Prostate gland (tissue), 2 donors: ENCODE data around the gene LARP4B. TPM values are rescaled to one million over a fixed set of nuclear protein-coding genes. Genes with fewer than 3 reads are reported as not detected.

Source experiments
- DNase-seq: peaks from one replicate; pipeline ENCODE4 v3.0.0-alpha.2; 2019; ENCODE audit warnings: low spot score
- H3K27ac ChIP-seq, 2 donors: fragments of 200-600 bp; sonication (generic); 2 replicates each; pipeline ENCODE4 v1.5.1; 2017 to 2019
- H3K27me3 ChIP-seq: fragments of 200-600 bp; sonication (generic); replicated peaks from 2 replicates; pipeline ENCODE4 v1.5.1; 2019; ENCODE audit not compliant: insufficient read depth
- H3K36me3 ChIP-seq, 2 donors: fragments of 200-600 bp; sonication (generic); 1 replicate in 1 of 2; 2 replicates in 1 of 2; pipeline versions ENCODE4 v1.5.1 to v1.8.1; 2017 to 2019
- H3K4me1 ChIP-seq: fragments of 200-600 bp; sonication (generic); replicated peaks from 2 replicates; pipeline ENCODE4 v1.5.1; 2019
- H3K4me3 ChIP-seq, 2 donors: fragments of 200-600 bp; sonication (generic); 2 replicates each; pipeline ENCODE4 v1.5.1; 2017 to 2019
- H3K9me3 ChIP-seq: fragments of 200-600 bp; sonication (generic); 2 replicates; pipeline ENCODE4 v1.5.1; 2017
- POLR2A ChIP-seq: fragments of 450-650 bp; IDR thresholded peaks from one replicate; pipeline ENCODE4 v1.6.1; 2016; ENCODE audit warnings: antibody characterized with exemption, mild to moderate bottlenecking
- POLR2AphosphoS5 ChIP-seq: sonication (generic); formaldehyde crosslinking; IDR thresholded peaks from one replicate; pipeline ENCODE4 v1.6.1; 2017; ENCODE audit warnings: antibody characterized with exemption
- WGBS: methylation state at CpG from one replicate; pipeline ENCODE4 v1.1.5; 2018; 5-methylcytosine and 5-hydroxymethylcytosine counted together
- intact Hi-C: fragments of 100-400 bp; cut with DNase I; formaldehyde crosslinking; loops from one replicate; pipeline ENCODE4 v1.14.2; 2022
- total RNA-seq, 2 donors: library from RNA; depleted of rRNA; stranded (reverse); fragments of >200 nt; gene quantifications; one replicate each; pipeline ENCODE4 v1.1.0, GENCODE V29; 2016
- TF ChIP-seq, protein P1 (sequence below), 4 experiments: fragments of 200-600 bp in 2 of 4; fragments of 450-650 bp in 2 of 4; sonication (generic) in 2 of 4; IDR thresholded peaks; 1 replicate in 3 of 4; 2 replicates in 1 of 4; pipeline ENCODE4 v1.5.1; 2016 to 2019; ENCODE audit warnings: antibody characterized with exemption in 4 of 4, mild to moderate bottlenecking in 2 of 4, moderate library complexity in 2 of 4

The LARP4B gene
- total RNA-seq, 2 donors from 2014 or later, result 51.9 to 95.4 TPM

DNA sequence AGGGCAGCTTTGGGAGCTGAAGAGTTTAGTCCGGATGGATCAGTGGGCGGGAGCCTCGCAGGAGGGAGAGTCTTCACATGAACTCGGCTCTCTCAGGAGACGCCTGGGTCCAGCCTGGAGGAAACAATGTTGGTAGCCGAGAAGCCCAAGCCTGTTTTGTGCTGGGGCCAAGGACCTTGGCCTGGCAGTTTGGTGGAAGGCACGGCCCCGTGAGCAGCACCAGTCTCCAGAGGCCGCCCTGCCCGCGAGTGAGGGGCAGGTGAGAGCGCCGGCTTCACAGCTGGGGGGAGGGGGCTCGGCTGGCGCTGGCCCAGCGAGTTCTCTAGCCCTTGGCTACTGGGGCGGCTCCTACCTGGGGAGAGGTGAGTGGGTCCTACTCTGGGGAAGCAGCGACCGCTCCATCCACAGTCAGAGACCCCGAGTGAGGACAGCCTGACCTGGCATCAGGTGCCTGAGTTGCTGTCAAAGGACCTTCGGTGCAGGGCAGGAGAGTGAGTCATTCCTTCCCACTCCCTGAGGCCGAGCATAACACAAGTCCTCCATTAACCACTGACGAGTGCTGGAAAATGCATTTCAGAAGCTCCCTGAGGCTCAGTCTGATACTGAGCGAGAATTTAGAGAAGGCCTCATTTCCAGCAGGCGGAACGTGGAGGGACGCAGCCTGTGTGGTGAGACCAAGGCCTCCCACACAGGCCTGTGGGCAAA lies 152.7 kb downstream of the LARP4B start:
- intact Hi-C loops, result no loop called here
- Histone ChIP-seq H3K27me3 (no peaks in the 10 kb centered on the region), H3K4me3 (no peak overlapping the region), H3K27ac (no peak overlapping the region), H3K4me1 (no peaks in the 10 kb centered on the region), H3K36me3 (no peaks in the 10 kb centered on the region), H3K9me3 (no peaks in the 10 kb centered on the region)
- no peak for DNase-seq
- WGBS, result 84% methylated on average over 27 of the region's 27 CpGs
- TF ChIP-seq POLR2A, result no peak
- TF ChIP-seq, protein P1, sequence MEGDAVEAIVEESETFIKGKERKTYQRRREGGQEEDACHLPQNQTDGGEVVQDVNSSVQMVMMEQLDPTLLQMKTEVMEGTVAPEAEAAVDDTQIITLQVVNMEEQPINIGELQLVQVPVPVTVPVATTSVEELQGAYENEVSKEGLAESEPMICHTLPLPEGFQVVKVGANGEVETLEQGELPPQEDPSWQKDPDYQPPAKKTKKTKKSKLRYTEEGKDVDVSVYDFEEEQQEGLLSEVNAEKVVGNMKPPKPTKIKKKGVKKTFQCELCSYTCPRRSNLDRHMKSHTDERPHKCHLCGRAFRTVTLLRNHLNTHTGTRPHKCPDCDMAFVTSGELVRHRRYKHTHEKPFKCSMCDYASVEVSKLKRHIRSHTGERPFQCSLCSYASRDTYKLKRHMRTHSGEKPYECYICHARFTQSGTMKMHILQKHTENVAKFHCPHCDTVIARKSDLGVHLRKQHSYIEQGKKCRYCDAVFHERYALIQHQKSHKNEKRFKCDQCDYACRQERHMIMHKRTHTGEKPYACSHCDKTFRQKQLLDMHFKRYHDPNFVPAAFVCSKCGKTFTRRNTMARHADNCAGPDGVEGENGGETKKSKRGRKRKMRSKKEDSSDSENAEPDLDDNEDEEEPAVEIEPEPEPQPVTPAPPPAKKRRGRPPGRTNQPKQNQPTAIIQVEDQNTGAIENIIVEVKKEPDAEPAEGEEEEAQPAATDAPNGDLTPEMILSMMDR (IDR thresholded peaks at IDR 0.05), result no peak
- no peak for TF ChIP-seq POLR2AphosphoS5

DNA sequence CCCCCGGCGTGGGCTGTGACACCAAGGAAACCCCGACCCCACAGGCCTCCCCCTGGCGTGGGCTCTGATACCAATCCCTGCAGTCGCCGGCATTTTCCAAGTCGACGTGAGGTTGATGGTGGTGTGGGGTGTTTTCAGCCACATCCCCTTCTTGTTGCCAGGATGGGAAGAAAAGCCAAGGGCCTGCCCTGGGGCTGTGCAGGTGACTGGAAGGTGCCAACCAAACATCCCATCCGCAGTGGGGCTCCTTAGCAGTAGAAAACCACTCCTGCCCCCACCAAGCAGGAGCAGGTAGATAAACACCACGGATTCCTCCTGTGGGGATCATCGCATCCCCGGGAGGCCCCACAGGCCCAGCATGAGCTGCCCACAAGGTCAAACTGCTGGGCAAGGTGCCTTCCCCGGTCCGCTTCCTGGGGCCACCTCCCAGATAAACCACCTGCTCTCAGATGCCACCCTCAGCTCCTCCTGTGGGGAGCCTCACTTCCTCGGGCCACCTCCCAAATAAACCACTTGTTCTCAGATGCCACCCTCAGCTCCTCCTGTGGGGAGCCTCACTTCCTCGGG lies 153.5 kb downstream of the LARP4B start:
- Histone ChIP-seq H3K4me3 (no peak overlapping the region), H3K9me3 (no peaks in the 10 kb centered on the region), H3K4me1 (no peaks in the 10 kb centered on the region), H3K27me3 (no peaks in the 10 kb centered on the region), H3K36me3 (no peaks in the 10 kb centered on the region), H3K27ac (no peak overlapping the region)
- intact Hi-C loops, result no loop called here
- 83% methylated on average over 13 of the region's 16 CpGs for WGBS
- no peak for DNase-seq
- TF ChIP-seq, protein P1 (IDR thresholded peaks at IDR 0.05), result no peak
- TF ChIP-seq POLR2A (no peak), POLR2AphosphoS5 (no peak)

DNA sequence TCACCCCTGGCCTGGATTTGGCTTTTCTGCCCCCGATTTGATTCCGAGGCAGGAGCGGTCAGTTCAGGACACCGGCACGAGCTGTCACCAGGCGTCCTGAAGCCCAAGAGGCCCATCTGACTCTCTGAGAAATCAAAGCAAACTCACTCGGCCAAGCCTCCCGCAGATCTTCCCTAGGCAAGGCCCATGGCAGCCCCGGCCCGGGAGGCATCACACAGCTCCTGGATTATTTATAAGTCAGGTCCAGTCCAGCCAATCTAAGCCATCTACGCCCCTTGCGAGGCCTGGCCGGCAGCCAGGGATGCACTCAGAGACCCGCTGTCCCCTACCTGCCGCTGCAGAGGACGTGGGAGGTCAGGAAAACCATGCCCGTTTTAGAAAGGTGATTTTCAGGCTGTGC lies 154.7 kb downstream of the LARP4B start:
- Histone ChIP-seq H3K4me3 (no peak overlapping the region), H3K4me1 (no peaks in the 10 kb centered on the region), H3K36me3 (no peaks in the 10 kb centered on the region), H3K9me3 (no peaks in the 10 kb centered on the region), H3K27ac (no peak overlapping the region), H3K27me3 (no peaks in the 10 kb centered on the region)
- WGBS, result 77% methylated on average over 17 of the region's 17 CpGs
- TF ChIP-seq POLR2AphosphoS5 (no peak), POLR2A (no peak)
- TF ChIP-seq, protein P1 (IDR thresholded peaks at IDR 0.05), result no peak
- DNase-seq, result no peak
- intact Hi-C loops, result no loop called here

DNA sequence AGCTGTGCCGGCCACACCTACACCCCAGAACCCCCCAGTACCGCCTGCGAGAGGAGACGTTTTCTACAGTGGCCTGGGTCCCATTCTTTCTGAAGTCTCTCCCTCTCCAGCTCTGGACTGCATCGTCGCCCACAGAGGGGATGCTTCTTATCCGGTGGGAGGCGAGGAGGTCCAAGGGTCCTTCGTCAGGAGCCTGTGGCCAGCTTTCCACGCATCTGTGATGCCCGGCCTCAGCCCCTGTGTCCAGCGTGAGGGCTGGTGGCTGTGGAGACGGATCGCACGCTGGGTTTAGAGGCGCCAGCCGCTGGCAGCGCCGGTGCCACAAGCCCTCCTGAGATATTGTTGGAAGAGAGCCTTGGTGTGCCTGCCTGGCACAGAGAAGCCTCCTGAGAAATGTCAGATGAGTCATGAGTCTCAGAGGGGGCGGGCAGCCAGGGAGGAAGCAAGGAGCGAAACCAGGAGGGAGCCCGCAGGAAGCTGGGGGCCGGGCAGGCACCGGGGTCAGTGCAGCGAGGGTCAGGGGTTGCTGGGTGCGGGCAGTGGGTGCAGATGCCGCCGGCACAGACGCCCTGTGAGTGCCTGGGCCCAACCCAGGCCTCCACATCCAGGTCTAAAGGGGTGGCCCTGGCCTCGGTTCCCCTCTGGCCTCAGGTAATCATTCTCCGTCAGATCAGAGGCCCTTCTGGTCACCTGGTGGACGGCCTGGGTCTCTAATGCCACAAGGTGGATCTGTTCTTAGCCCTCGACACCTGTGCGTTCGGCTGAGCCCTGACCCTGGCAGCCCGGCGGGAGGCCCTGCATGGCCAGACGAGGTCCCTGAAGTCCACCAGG lies 156.0 kb downstream of the LARP4B start:
- TF ChIP-seq POLR2AphosphoS5 (no peak), POLR2A (no peak)
- TF ChIP-seq, protein P1 (IDR thresholded peaks at IDR 0.05), result no peak
- intact Hi-C loops, result no loop called here
- Histone ChIP-seq H3K27me3 (no peaks in the 10 kb centered on the region), H3K27ac (no peak overlapping the region), H3K9me3 (no peaks in the 10 kb centered on the region), H3K4me3 (no peak overlapping the region), H3K36me3 (no peaks in the 10 kb centered on the region), H3K4me1 (no peaks in the 10 kb centered on the region)
- no peak for DNase-seq
- 85% methylated on average over 38 of the region's 38 CpGs for WGBS
